ENCODE results near the gene FHOD3.

Gene FHOD3

GRCh38 chr18:36593001-36593400 lies 295.5 kb downstream of the FHOD3 start:
- no peak for DNase-seq (ENCODE audit: low read depth in 2 of 2)

GRCh38 chr18:36593641-36594040 lies 296.1 kb downstream of the FHOD3 start:
- no peak for DNase-seq (ENCODE audit: low read depth in 2 of 2)

- no peak for DNase-seq (ENCODE audit: low read depth in 2 of 2)
Observed at GRCh38 chr18:36594621-36595020, 297.1 kb downstream of the FHOD3 start.

- DNase-seq (ENCODE audit: low read depth in 2 of 2) = no peak
Observed at GRCh38 chr18:36595046-36595817, 297.7 kb downstream of the FHOD3 start.

GRCh38 chr18:36595818-36596215 lies 298.3 kb downstream of the FHOD3 start:
- no peak for DNase-seq (ENCODE audit: low read depth in 2 of 2)

GRCh38 chr18:36597636-36598035 lies 300.1 kb downstream of the FHOD3 start:
- no peak for DNase-seq (ENCODE audit: low read depth in 2 of 2)

- DNase-seq (ENCODE audit: low read depth in 2 of 2) = no peak
Observed at GRCh38 chr18:36600548-36600947, 303.0 kb downstream of the FHOD3 start.

GRCh38 chr18:36601316-36601715 lies 303.8 kb downstream of the FHOD3 start:
- DNase-seq (ENCODE audit: low read depth in 2 of 2) = no peak

GRCh38 chr18:36602071-36602470 lies 304.6 kb downstream of the FHOD3 start:
- no peak for DNase-seq (ENCODE audit: low read depth in 2 of 2)

GRCh38 chr18:36602620-36603019 lies 305.1 kb downstream of the FHOD3 start:
- no peak for DNase-seq (ENCODE audit: low read depth in 2 of 2)

GRCh38 chr18:36608107-36608506 lies 310.6 kb downstream of the FHOD3 start:
- DNase-seq (ENCODE audit: low read depth in 2 of 2) = no peak

- DNase-seq (ENCODE audit: low read depth in 2 of 2) = no peak
Observed at GRCh38 chr18:36610258-36610657, 312.7 kb downstream of the FHOD3 start.

GRCh38 chr18:36610661-36611060 lies 313.1 kb downstream of the FHOD3 start:
- no peak for DNase-seq (ENCODE audit: low read depth in 2 of 2)

GRCh38 chr18:36613069-36613468 lies 315.6 kb downstream of the FHOD3 start:
- DNase-seq (ENCODE audit: low read depth in 2 of 2) = no peak

GRCh38 chr18:36613810-36614209 lies 316.3 kb downstream of the FHOD3 start:
- no peak for DNase-seq (ENCODE audit: low read depth in 2 of 2)

GRCh38 chr18:36620788-36621187 lies 323.3 kb downstream of the FHOD3 start:
- no peak for DNase-seq (ENCODE audit: low read depth in 2 of 2)

- no peak for DNase-seq (ENCODE audit: low read depth in 2 of 2)
Observed at GRCh38 chr18:36622610-36623009, 325.1 kb downstream of the FHOD3 start.

GRCh38 chr18:36623091-36623490 lies 325.6 kb downstream of the FHOD3 start:
- no peak for DNase-seq (ENCODE audit: low read depth in 2 of 2)

GRCh38 chr18:36623681-36624190 lies 326.2 kb downstream of the FHOD3 start:
- no peak for DNase-seq (ENCODE audit: low read depth in 2 of 2)

GRCh38 chr18:36624451-36625167 lies 327.1 kb downstream of the FHOD3 start:
- no peak for DNase-seq (ENCODE audit: low read depth in 2 of 2)

GRCh38 chr18:36625386-36625785 lies 327.9 kb downstream of the FHOD3 start:
- no peak for DNase-seq (ENCODE audit: low read depth in 2 of 2)

GRCh38 chr18:36627637-36628036 lies 330.1 kb downstream of the FHOD3 start:
- no peak for DNase-seq (ENCODE audit: low read depth in 2 of 2)

Data from stimulated activated CD4-positive, alpha-beta T cell treated with anti-CD3 and anti-CD28 coated beads, Interleukin-15, amount 100 ng/mL, for 48 hours (primary cell).